SKM-1 treated with dmso at 0.1 percent for 144 hours (cell line): ENCODE data around the gene ATP11A.

Source experiments
- DNase-seq: peaks from one replicate; lab custom pipeline; 2025; ENCODE audit not compliant: unreplicated experiment; lab: John Stamatoyannopoulos, UW

ATP11A gene

DNA sequence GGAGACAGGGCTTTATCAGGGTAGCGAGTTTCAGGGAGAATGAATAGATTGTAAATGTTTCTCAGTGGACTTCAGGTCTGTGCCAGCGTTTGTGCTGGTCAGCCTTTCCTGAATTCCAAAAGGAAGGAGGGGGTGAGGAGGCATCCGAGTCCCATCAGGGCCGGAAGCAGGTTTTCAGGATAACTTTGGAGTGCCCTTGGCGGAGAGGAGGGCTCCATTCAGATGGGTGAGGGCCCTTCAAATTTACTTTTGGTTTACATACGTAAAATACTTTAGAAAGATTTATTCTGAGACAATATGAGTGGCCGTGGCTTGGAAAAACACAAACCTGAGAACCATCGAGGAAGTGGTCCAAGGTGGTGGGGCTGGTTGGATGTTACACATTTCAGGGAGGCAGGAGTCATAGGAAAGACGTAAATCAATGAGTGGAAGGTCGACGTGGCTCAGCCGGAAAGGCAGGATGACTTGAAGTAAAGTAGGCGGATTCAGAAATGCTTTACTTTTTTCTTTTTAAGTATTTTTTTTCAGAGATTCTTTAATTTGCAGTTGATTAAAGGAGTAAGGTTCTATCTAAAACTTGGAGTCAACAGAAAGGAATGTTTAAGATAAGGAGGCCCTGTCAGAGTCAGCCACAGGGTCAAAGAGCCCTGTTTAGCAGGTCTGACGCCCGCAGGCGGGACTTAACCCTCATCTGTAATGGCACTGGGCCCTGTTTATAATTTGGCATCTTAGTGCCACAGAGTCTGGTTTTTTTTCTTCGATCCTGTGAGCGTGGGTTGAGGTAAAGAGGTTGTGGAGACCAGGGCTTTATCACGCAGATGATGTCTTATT is 32.8 kb downstream of the ATP11A start:
- DNase-seq = no peak

DNA sequence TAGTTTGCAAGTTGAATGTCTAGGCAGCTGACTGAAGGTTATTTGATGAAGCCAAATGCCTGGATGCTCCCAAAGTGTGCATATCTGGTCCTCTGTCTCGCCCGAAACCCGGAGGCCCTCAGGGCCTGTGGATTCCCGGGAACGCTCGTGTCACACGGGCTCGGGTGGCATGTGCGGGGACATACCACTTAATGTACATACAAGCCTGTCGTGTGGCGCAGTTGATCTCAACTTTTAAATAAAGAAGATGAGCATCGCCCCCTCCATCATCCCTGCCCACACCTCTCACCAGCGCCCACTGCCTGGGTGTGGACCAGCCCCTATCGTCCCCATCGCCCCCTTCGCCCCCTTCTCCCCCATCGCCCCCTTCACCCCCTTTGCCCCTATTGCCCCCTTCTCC is 33.9 kb downstream of the ATP11A start:
- DNase-seq = no peak

- DNase-seq = no peak
Observed at GRCh38 chr13:112724788-112725345, 35.0 kb downstream of the ATP11A start.

- no peak for DNase-seq
Observed at GRCh38 chr13:112725346-112726015, 35.6 kb downstream of the ATP11A start.

DNA sequence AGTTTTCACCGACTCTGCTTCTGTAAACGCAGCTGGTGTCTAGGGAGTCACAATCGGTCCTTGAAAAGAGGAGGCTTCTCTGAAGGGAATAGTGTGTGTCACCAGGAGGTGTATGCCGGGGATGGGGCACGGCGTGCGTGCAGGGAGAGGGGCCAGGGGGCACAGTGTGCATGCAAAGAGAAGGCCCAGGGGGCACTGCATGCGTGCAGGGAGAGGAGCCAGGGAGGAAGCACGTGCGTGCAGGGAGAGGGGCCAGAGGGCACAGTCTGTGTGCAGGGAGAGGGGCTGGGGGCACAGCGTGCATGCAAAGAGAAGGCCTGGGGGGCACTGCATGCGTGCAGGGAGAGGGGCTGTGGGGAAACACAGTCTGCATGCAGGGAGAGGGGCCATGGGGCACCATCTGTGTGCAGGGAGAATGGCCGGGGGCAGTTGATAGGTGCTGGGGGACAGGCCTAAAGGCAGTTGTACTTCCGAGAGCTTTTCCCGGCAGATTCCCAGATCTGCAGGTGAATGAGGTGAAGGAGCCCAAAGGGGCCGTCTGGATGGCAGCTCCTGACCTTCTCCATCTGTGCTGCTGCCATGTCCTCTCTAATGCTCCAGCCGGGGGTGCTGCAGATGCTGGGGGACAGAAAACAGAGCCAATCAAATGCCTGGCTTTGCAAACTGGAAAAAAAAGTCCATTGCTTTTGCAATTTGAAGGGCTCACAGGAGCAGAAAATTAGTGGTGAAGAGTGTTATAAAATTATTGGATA is 36.4 kb downstream of the ATP11A start:
- no peak for DNase-seq

DNA sequence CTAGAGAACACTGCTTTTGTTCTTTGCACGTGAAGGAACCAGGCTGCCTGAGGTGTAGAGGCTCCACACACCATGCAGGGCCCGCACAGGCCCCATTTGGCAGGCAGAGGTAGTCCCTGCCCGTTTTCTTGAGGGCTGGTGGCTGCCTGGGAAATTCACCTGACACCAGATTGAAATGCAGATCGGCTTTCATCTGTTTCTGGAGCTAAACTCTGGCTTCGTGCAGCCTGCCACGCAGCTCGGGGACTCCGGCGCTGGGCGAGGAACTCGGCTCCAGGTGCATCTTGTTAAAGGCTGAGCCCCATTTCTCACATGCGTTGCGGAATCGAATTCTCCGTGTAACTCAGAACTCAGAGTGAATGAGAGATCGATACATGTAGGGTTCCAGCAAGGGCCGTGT is 37.7 kb downstream of the ATP11A start:
- DNase-seq = no peak

- no peak for DNase-seq
Observed at GRCh38 chr13:112728375-112729126, 38.7 kb downstream of the ATP11A start.

DNA sequence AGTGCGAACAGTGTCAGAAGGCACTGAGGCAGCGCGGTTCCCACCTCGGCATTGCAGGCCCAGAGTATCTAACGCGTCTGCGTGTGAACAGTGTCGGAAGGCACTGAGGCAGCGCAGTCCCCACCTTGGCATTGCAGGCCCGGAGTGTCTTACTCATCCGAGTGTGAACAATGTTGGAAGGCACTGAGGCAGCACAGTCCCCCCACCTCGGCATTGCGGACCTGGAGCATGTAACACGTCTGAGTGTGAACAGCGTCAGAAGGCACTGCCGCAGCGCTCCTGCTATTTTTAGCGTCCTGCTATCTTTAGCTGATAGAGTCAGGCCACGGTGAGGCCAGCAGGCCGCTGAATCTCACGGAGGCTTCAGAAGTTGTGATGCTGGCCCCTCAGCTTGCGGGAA is 39.6 kb downstream of the ATP11A start:
- DNase-seq = no peak

DNA sequence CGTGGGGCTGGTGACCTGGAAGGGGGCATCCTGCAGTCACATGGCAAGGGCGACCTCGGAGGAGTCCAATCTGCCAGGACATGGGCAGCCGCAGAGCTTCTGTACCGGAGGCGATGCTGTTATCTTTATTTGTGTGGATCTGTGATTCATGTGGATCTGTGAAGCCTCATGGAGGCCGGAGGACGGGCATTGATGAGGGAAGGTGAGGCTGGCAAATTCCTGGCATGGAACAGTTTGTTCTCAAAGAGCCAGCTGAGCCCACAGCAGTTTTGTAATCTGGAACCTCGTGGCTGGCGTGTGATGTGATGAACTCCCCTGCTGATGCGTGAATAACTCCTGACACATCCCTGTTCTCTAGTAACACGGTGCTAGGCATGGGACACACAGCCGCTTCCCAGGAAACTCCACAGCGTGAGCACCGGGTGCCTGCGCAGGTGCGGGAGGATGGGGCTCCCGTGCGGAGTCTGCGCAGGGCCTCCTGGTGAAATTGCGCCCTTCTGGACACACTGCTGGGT is 40.4 kb downstream of the ATP11A start:
- no peak for DNase-seq

DNA sequence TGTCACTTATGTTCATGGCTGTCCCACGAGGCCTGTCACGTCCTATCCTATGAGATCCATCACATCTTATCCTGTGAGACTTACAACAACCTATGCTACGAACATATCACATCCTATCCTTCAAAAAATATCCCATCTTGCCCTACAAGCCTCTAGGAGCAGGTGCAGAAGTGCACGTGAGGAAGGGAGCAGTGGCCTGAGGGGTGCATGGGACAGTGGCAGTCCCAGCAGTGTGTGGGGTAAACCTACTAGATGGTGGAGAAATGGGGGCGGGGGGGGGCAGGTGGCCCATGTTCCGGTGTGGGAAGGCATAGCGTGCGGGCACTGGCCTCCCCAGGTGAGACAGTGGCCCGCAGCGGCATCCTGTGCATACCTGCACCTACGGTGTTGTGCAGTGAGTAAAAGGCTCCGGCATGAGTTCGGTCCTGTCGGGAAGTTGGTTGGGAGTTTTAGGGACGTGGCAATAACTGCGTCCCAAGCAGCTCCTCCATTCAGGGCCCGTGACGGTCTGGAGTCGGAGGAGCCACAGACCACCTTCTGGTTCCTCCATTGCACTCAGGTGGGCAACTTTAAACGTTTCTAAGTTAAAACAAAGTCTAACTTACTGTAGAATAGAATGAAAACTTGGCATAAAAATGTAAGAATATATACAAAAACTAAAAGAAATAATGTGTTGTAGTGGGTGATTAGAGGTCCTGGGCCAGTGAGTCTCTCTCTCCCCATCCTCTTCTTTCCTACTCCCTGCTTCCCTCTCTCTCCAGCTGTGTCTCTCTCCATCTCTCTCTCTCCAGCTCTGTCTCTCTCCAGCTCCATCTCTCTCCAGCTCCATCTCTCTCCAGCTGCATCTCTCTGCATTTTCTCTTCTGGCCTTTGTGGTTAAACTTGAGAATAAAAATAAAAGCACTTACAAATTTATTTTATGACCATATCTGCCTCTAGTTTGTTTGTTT is 42.1 kb downstream of the ATP11A start:
- DNase-seq = no peak

- no peak for DNase-seq
Observed at GRCh38 chr13:112732679-112733078, 42.8 kb downstream of the ATP11A start.

DNA sequence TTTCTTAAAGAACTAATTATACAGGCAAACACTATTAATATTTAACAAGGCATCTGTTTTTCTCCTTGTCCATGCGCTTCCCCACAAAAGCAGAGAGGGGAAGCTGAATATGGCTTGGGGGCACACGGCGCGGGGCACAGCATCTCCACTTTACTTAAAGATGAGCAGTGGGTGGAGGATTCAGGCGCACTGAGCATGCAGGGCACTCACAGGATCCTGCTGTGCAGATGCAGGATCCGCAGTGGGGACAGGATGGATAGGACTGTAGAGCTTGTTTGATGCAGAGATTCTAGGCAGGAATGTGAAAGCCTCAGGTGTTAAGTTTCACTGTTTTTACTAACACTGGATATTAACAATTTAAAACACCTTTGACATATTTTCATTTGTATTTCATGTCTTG is 43.3 kb downstream of the ATP11A start:
- DNase-seq = no peak

DNA sequence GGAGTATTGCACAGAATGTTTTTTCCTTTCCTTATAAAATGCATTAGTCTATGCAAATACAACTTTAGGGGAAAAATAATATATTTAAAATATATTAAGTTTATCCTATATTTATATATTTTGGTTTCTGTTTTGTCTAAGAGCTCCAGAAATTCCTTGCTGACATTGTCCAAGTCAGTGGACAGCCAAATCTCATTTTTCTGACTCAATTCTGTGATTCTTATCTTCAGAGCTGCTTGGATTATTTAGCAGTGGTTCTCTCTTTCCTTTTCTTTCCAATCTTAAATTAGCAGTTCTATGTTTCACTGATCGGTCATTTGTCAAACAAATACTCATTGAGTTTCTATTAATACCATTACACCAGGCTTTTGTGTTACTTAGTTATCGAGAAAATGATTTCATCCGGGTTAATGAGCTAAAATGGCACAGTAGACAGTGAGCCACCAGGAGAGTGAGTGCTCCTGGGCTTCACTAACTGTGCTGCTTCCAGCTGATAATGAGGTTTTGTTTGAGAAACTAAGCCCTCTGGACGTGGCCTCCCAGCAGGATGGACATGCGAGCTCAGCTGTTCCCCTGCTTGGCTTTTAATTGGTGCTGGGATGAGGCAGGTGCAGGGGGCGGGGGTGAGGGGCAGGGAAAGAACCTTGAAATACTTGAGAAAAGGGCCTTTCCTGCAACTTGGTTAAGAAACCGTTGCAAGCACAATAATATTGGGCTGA is 44.0 kb downstream of the ATP11A start:
- no peak for DNase-seq

DNA sequence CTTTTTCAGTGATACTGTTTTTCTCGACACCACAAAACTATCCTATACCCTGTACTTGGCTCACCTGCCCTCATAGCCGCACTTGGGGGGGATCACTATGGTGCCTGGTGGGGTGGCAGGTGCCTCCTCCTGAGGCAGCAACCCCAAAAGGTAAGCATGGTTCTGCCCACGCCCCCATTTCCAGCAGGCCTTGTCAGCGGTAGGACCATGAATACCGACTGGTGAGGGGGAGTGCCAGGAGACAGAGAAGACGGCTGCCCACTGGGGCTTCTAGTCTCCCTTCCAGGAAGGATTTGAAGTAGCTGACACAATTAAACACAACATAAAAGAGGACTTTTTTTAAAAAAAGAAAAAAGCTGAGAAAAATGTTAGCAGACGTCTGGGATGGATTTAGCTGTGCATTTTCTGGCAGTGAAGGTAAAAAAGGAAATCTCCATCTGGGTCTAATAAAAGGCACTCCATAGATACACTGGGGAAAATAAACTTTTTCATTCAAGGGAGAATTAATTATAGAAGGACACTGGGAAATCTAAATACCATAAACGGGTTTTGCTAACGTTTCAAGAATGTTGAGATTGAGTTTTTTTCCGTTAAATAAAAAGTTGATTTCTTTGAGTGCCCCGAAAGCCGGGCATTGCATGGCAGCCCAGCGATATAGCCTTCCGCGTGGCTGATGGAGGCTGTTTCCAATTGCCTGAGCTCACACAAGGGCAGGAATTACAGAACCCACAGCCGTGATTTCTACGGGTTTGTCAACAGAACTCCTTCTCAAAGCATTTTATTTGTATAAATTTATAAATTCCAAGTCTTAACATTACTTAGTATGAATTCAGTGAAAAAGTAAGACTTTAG is 45.1 kb downstream of the ATP11A start:
- no peak for DNase-seq

GRCh38 chr13:112735791-112736190 is 46.0 kb downstream of the ATP11A start:
- DNase-seq = no peak

GRCh38 chr13:112737294-112737693 is 47.5 kb downstream of the ATP11A start:
- DNase-seq = no peak

GRCh38 chr13:112738606-112739005 is 48.8 kb downstream of the ATP11A start:
- DNase-seq = no peak
